B cell (primary cell): ENCODE measurements around the gene SEMA6A. TPM values are rescaled to one million over a fixed set of nuclear protein-coding genes. Genes with fewer than 3 reads are reported as not detected.

Source experiments
- ATAC-seq: fragments of 200-7000 bp; cut with Tn5 transposase; one replicate; pipeline ENCODE4 v1.10.0; 2021; ENCODE audit warnings: low read depth, mild to moderate bottlenecking, moderate number of reproducible peaks, moderate library complexity
- CTCF ChIA-PET: fragments of 350-600 bp; sonication (Branson Sonifier 250); formaldehyde crosslinking; loops from one replicate; lab custom pipeline; 2021; ENCODE audit warnings: antibody characterized with exemption, inconsistent platforms; lab: Charles Lee
- POLR2A ChIA-PET: fragments of 350-600 bp; sonication (Branson Sonifier 250); formaldehyde crosslinking; loops from one replicate; lab custom pipeline; 2021; ENCODE audit warnings: antibody characterized with exemption; lab: Charles Lee
- DNase-seq: peaks from one replicate; pipeline ENCODE4 v3.0.0; 2013
- H2AFZ ChIP-seq: 2 replicates; pipeline ENCODE4 v1.6.1; 2012; ENCODE audit warnings: mild to moderate bottlenecking, low read depth, low read length; ENCODE audit not compliant: insufficient read depth, poor library complexity, severe bottlenecking
- H3K27ac ChIP-seq, 2 donors: 1 replicate in 1 of 2; 2 replicates in 1 of 2; pipeline ENCODE4 v1.5.1; 2012 to 2013; ENCODE audit warnings: low read length in 2 of 2, mild to moderate bottlenecking in 2 of 2, moderate library complexity in 1 of 2
- H3K27me3 ChIP-seq, 4 experiments: fragments of 200-600 bp in 1 of 4; sonication (generic) in 1 of 4; replicated peaks in 1 of 4; 1 replicate in 2 of 4; 2 replicates in 2 of 4; pipeline versions ENCODE4 v1.6.1 to v1.7.0; 2013 to 2016; ENCODE audit warnings: low read length in 3 of 4, mild to moderate bottlenecking in 2 of 4, mixed read lengths in 1 of 4, moderate library complexity in 1 of 4; ENCODE audit not compliant: insufficient read depth in 4 of 4, control insufficient read depth in 3 of 4; ENCODE audit errors: control extremely low read depth in 1 of 4
- H3K36me3 ChIP-seq, 2 experiments: replicated peaks in 1 of 2; 1 replicate in 1 of 2; 2 replicates in 1 of 2; pipeline versions ENCODE4 v1.6.1 to v1.7.1; 2013; ENCODE audit warnings: low read length in 1 of 2; ENCODE audit not compliant: insufficient read depth in 2 of 2, control insufficient read depth in 1 of 2; ENCODE audit errors: control extremely low read depth in 1 of 2, extremely low read depth in 1 of 2
- H3K4me1 ChIP-seq, 2 donors: fragments of 200-600 bp in 1 of 2; sonication (generic) in 1 of 2; 1 replicate in 1 of 2; 2 replicates in 1 of 2; pipeline versions ENCODE4 v1.5.1 to v1.6.1; 2013 to 2017; ENCODE audit warnings: low read length in 2 of 2; ENCODE audit not compliant: control insufficient read depth in 2 of 2, insufficient read depth in 2 of 2
- H3K4me2 ChIP-seq: replicated peaks from 2 replicates; pipeline ENCODE3; 2012; ENCODE audit warnings: mild to moderate bottlenecking, low read depth, low read length; ENCODE audit not compliant: poor library complexity, severe bottlenecking
- H3K4me3 ChIP-seq, 5 experiments: fragments of 200-600 bp in 1 of 5; sonication (generic) in 1 of 5; 1 replicate in 3 of 5; 2 replicates in 2 of 5; pipeline versions ENCODE4 v1.5.1 to v1.7.0; 2011 to 2016; ENCODE audit warnings: low read length in 4 of 5, mild to moderate bottlenecking in 4 of 5, low read depth in 2 of 5, control low read depth in 1 of 5, moderate library complexity in 1 of 5; ENCODE audit not compliant: insufficient read depth in 1 of 5; ENCODE audit errors: control extremely low read depth in 1 of 5, extremely low read depth in 1 of 5
- H3K79me2 ChIP-seq: fragments of 200-600 bp; sonication (generic); one replicate; pipeline ENCODE4 v1.6.0; 2016; ENCODE audit warnings: low read length; ENCODE audit not compliant: control insufficient read depth, insufficient read depth
- H3K9ac ChIP-seq: fragments of 200-600 bp; sonication (generic); 2 replicates; pipeline ENCODE4 v1.6.1; 2017; ENCODE audit warnings: mild to moderate bottlenecking, low read length, moderate library complexity
- H3K9me3 ChIP-seq, 3 donors: one replicate each; pipeline versions ENCODE4 v1.6.1 to v1.7.1; 2013; ENCODE audit warnings: low read length in 2 of 3; ENCODE audit not compliant: control insufficient read depth in 2 of 3, insufficient read depth in 1 of 3; ENCODE audit errors: control extremely low read depth in 1 of 3
- H4K20me1 ChIP-seq: 2 replicates; pipeline ENCODE4 v1.6.0; 2012; ENCODE audit warnings: mild to moderate bottlenecking, low read length; ENCODE audit not compliant: insufficient read depth, control insufficient read depth, poor library complexity, severe bottlenecking
- H3K27ac Mint-ChIP-seq: one replicate; pipeline ENCODE4 v1.8.0; 2021; ENCODE audit warnings: mixed read lengths
- H3K27me3 Mint-ChIP-seq: one replicate; pipeline ENCODE4 v1.8.0; 2021; ENCODE audit warnings: mixed read lengths
- H3K4me1 Mint-ChIP-seq: one replicate; pipeline ENCODE4 v1.8.0; 2021; ENCODE audit warnings: mixed read lengths
- H3K4me3 Mint-ChIP-seq: one replicate; pipeline ENCODE4 v1.8.0; 2021; ENCODE audit warnings: mixed read lengths
- H3K9me3 Mint-ChIP-seq: one replicate; pipeline ENCODE4 v1.8.0; 2022; ENCODE audit warnings: mixed read lengths; ENCODE audit not compliant: insufficient read depth
- CTCF ChIP-seq: fragments of 200-600 bp; IDR thresholded peaks from one replicate; pipeline ENCODE4 v1.8.0; 2022; ENCODE audit warnings: antibody characterized with exemption, mild to moderate bottlenecking
- EZH2 ChIP-seq: IDR thresholded peaks from 2 replicates; pipeline ENCODE4 v1.6.1; 2012; ENCODE audit warnings: borderline replicate concordance, low read depth, mild to moderate bottlenecking, moderate library complexity, low read length; ENCODE audit not compliant: insufficient read depth, poor library complexity, severe bottlenecking
- WGBS: methylation state at CpG from one replicate; pipeline ENCODE4 v1.1.5; 2013; ENCODE audit warnings: missing lambda C conversion rate; ENCODE audit not compliant: insufficient coverage; 5-methylcytosine and 5-hydroxymethylcytosine counted together
- intact Hi-C: fragments of 100-400 bp; cut with micrococcal nuclease; formaldehyde crosslinking; loops from one replicate; pipeline ENCODE4 v1.10.0; 2022
- polyA plus RNA-seq: library from polyadenylated mRNA; depleted of rRNA; stranded (reverse); fragments of >200 nt; gene quantifications from 2 replicates; pipeline ENCODE4 v1.2.3, GENCODE V29; 2012
- total RNA-seq, 2 donors: library from RNA; stranded (reverse); fragments of 120-200 nt in 1 of 2; gene quantifications; 1 replicate in 1 of 2; 2 replicates in 1 of 2; pipeline versions ENCODE4 v1.2.3 to v1.2.4, GENCODE V29; 2013 to 2022

The SEMA6A gene
- total and polyA plus RNA-seq, 2 donors (not counting 1 experiment from before 2014, with no cell fraction given) = 0.44 TPM; not detected in 1

DNA sequence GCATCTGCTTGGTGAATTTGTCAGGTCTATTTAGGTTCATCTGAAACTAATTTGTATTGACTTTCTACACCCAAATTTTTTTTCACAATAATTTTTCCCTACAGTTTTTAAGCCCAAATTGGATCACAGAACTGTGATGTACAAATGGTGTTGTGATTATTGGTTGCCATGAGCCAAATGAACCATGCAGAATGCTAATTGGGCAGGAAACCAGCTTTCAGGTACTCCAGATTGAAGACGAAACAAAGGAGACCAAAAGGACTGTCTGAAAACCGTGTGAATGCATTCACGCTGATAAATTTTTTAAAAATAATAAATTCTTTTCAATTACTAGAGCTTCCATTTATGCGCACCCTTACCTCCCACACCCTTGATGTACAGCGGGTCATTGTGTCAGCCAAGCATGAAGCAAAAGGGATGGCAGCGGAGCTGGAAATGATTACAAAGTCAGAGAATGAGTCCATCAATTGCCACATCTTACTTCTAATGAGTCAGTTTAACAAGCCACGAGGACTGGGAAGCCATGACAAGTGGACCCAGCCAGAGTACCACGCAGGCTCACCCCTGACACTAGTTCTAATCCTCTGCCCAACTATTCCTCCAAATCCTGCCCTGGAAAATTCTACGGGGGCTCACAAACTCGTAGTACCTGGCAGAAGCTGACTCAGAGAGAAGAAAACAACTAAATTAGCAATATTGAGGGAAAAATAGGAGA, 66.5 kb downstream of the SEMA6A start:
- H3K9me3 ChIP-seq = no peaks in the 10 kb centered on the region
- no peak overlapping the region for H3K27ac ChIP-seq
- intact Hi-C loops = no loop called here
- no peaks in the 10 kb centered on the region for H3K4me1 Mint-ChIP-seq
- H3K9me3 Mint-ChIP-seq = no peaks in the 10 kb centered on the region
- no peaks in the 10 kb centered on the region for H3K79me2 ChIP-seq
- CTCF ChIA-PET = no interaction called here
- no peaks in the 10 kb centered on the region for H4K20me1 ChIP-seq
- no peak overlapping the region for H3K9ac ChIP-seq
- H3K27me3 ChIP-seq = no peaks in the 10 kb centered on the region
- no peak overlapping the region for H3K4me2 ChIP-seq
- H3K4me3 ChIP-seq = no peak overlapping the region
- WGBS = 90% methylated on average over 5 of the region's 10 CpGs
- POLR2A ChIA-PET = no interaction called here
- DNase-seq = no peak
- no peak overlapping the region for H3K27ac Mint-ChIP-seq
- H3K4me1 ChIP-seq = no peaks in the 10 kb centered on the region
- no peak overlapping the region for H3K4me3 Mint-ChIP-seq
- no peaks in the 10 kb centered on the region for H3K36me3 ChIP-seq
- H3K27me3 Mint-ChIP-seq = no peaks in the 10 kb centered on the region
- no peak overlapping the region for H2AFZ ChIP-seq
- ATAC-seq = no peak
- no peak for TF ChIP-seq EZH2
- no peak for TF ChIP-seq CTCF

GRCh38 chr5:116507051-116507537, 67.5 kb downstream of the SEMA6A start:
- Histone ChIP-seq H3K36me3 (no peaks in the 10 kb centered on the region), H2AFZ (no peak overlapping the region), H3K27ac (no peak overlapping the region), H3K4me3 (no peak overlapping the region), H3K9me3 (no peaks in the 10 kb centered on the region), H3K9ac (no peak overlapping the region), H3K79me2 (no peaks in the 10 kb centered on the region), H3K4me1 (no peaks in the 10 kb centered on the region), H3K4me2 (no peak overlapping the region), H4K20me1 (no peaks in the 10 kb centered on the region), H3K27me3 (no peaks in the 10 kb centered on the region)
- no peak for TF ChIP-seq EZH2
- TF ChIP-seq CTCF = no peak
- no peak for DNase-seq
- H3K9me3 Mint-ChIP-seq = no peaks in the 10 kb centered on the region
- POLR2A ChIA-PET = no interaction called here
- CTCF ChIA-PET = no interaction called here
- H3K27ac Mint-ChIP-seq = no peak overlapping the region
- H3K4me1 Mint-ChIP-seq = no peaks in the 10 kb centered on the region
- WGBS = 0% methylated on average over 1 of the region's 3 CpGs
- H3K27me3 Mint-ChIP-seq = no peaks in the 10 kb centered on the region
- H3K4me3 Mint-ChIP-seq = no peak overlapping the region
- no peak for ATAC-seq
- intact Hi-C loops = no loop called here
